ENCODE results near the gene CHERP.

DNA sequence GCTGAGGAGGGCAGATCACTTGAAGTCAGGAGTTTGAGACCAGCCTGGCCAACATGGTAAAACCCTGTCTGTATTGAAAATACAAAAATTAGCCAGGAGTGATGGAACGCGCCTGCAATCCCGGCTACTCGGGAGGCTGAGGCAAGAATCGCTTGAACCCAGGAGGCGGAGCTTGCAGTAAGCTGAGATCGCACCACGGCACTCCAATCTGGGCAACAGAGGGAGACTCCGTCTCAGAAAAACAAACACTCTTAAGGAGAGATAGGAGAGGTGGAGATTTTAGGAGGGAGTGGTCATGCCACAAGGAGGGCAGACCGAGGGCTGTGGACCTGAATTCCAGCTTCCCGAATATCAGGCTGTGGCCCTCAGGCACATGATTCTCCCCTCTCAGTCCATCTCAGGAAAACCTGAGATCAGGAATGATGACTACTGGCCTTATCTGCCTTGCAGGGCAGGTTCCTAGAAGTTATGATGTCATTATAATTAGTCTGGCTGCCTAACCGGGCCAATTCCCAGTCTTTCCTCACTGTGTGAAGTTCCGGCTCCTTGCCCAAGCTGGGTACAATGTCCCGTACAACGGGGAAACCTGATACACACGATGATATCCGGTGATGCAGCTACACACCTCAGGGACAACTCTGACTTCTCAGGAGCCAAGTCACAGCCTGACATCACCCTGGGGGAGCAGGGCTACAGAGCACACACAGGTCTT, 27.5 kb upstream of the CHERP start:
- TF ChIP-seq CTCF (IDR thresholded peaks at IDR 0.05) (no peak), POLR2A (IDR thresholded peaks at IDR 0.05) (no peak), EP300 (IDR thresholded peaks at IDR 0.05) (no peak)
